Tibial nerve (tissue), 4 donors: ENCODE measurements around the gene CYB5R2. TPM values are rescaled to one million over a fixed set of nuclear protein-coding genes. Genes with fewer than 3 reads are reported as not detected.
A peak's percentile ranks its signal among the peaks of the same experiment; 100 is the strongest.

ENCODE experiments used
- DNase-seq, 2 donors: peaks; one replicate each; pipeline ENCODE4 v3.0.0-alpha.2; 2019; ENCODE audit warnings: low spot score in 2 of 2
- H3K27ac ChIP-seq, 4 donors: fragments of 200-600 bp; sonication (generic) in 3 of 4; one replicate each; pipeline ENCODE4 v1.5.1; 2017 to 2019; ENCODE audit warnings: mild to moderate bottlenecking in 1 of 4
- H3K27me3 ChIP-seq, 2 donors: fragments of 200-600 bp; sonication (generic) in 1 of 2; one replicate each; pipeline versions ENCODE4 v1.5.1 to v1.6.0; 2017 to 2019
- H3K36me3 ChIP-seq, 3 donors: fragments of 200-600 bp; sonication (generic); one replicate each; pipeline ENCODE4 v1.5.1; 2018 to 2019
- H3K4me1 ChIP-seq, 4 donors: fragments of 200-600 bp; sonication (generic) in 3 of 4; one replicate each; pipeline ENCODE4 v1.5.1; 2017 to 2019
- H3K4me3 ChIP-seq, 4 donors: fragments of 200-600 bp; sonication (generic) in 3 of 4; one replicate each; pipeline ENCODE4 v1.5.1; 2017 to 2019; ENCODE audit warnings: mild to moderate bottlenecking in 1 of 4, moderate library complexity in 1 of 4
- H3K9me3 ChIP-seq, 4 donors: fragments of 200-600 bp; sonication (generic) in 3 of 4; one replicate each; pipeline ENCODE4 v1.5.1; 2017 to 2019
- CTCF ChIP-seq, 5 experiments: fragments of 200-600 bp in 3 of 5; fragments of 450-650 bp in 2 of 5; sonication (generic) in 3 of 5; IDR thresholded peaks; one replicate each; pipeline ENCODE4 v1.5.1; 2016 to 2019; ENCODE audit warnings: antibody characterized with exemption in 5 of 5, mild to moderate bottlenecking in 3 of 5, moderate library complexity in 2 of 5
- EP300 ChIP-seq, 2 donors: sonication (generic); formaldehyde crosslinking; IDR thresholded peaks; one replicate each; pipeline ENCODE4 v1.6.1; 2017; ENCODE audit warnings: antibody characterized with exemption in 2 of 2, mild to moderate bottlenecking in 1 of 2
- POLR2A ChIP-seq, 2 donors: fragments of 450-650 bp; IDR thresholded peaks; one replicate each; pipeline ENCODE4 v1.6.1; 2017; ENCODE audit warnings: antibody characterized with exemption in 2 of 2, mild to moderate bottlenecking in 2 of 2, moderate library complexity in 2 of 2
- WGBS, 2 donors: methylation state at CpG; one replicate each; pipeline ENCODE4 v1.1.5; 2018; 5-methylcytosine and 5-hydroxymethylcytosine counted together
- total RNA-seq, 4 donors: library from RNA; depleted of rRNA; stranded (reverse); fragments of >200 nt; gene quantifications; one replicate each; pipeline ENCODE4 v1.1.0, GENCODE V29; 2016

CYB5R2 gene
- total RNA-seq, 4 donors from 2014 or later, result 50.8 to 104 (median 58.2) TPM

GRCh38 chr11:7656704-7657103 is 16.6 kb downstream of the CYB5R2 start:
- peaks cover 0 to 49% (median 8%) of the 10 kb centered on the region in 3 donors for H3K36me3 ChIP-seq
- 77 to 83% methylated on average over 11 of the region's 11 CpGs for WGBS, 2 donors
- TF ChIP-seq POLR2A (IDR thresholded peaks at IDR 0.05) (no peak), EP300 (IDR thresholded peaks at IDR 0.05) (no peak), CTCF (IDR thresholded peaks at IDR 0.05) (no peak)

GRCh38 chr11:7655253-7656217 is 17.8 kb downstream of the CYB5R2 start:
- Histone ChIP-seq H3K27ac (peak overlapping the region in 3 of 4 donors; percentile 45 to 80 (median 77)), H3K9me3 (no peaks in the 10 kb centered on the region), H3K4me1 (peaks cover 0 to 39% (median 12%) of the 10 kb centered on the region in 4 donors), H3K27me3 (no peaks in the 10 kb centered on the region), H3K36me3 (peaks cover 0 to 60% (median 12%) of the 10 kb centered on the region in 3 donors), H3K4me3 (no peak overlapping the region)
- TF ChIP-seq EP300 (IDR thresholded peaks at IDR 0.05) (no peak), CTCF (IDR thresholded peaks at IDR 0.05) (no peak), POLR2A (IDR thresholded peaks at IDR 0.05) (no peak)
- 87 to 90% methylated on average over 11 to 13 of the region's 14 CpGs for WGBS, 2 donors
- DNase-seq, result no peak

More at GRCh38 chr11:7656704-7657103, 16.6 kb downstream of the CYB5R2 start:
- Histone ChIP-seq H3K4me1 (peaks cover 0 to 29% (median 7%) of the 10 kb centered on the region in 4 donors), H3K4me3 (no peak overlapping the region), H3K27me3 (no peaks in the 10 kb centered on the region), H3K9me3 (no peaks in the 10 kb centered on the region), H3K27ac (peak overlapping the region; percentile 34 to 80 (median 68))
- no peak for DNase-seq

- WGBS, 2 donors, result 82 to 83% methylated on average over 4 of the region's 4 CpGs
- DNase-seq, result no peak
- peaks cover 0 to 73% (median 12%) of the 10 kb centered on the region in 3 donors for H3K36me3 ChIP-seq
Measured at GRCh38 chr11:7654195-7654705, 19.1 kb downstream of the CYB5R2 start.

GRCh38 chr11:7651700-7652099 is 21.6 kb downstream of the CYB5R2 start:
- no peaks in the 10 kb centered on the region for H3K9me3 ChIP-seq
- no peak overlapping the region for H3K4me3 ChIP-seq
- WGBS, 2 donors, result 64 to 71% methylated on average over 8 to 9 of the region's 9 CpGs
- peaks cover 0 to 80% (median 12%) of the 10 kb centered on the region in 3 donors for H3K36me3 ChIP-seq
- peaks cover 0 to 29% (median 9%) of the 10 kb centered on the region in 4 donors for H3K4me1 ChIP-seq
- DNase-seq, result no peak
- H3K27ac ChIP-seq, result peak overlapping the region; percentile 25 to 83 (median 38)
- no peaks in the 10 kb centered on the region for H3K27me3 ChIP-seq
- TF ChIP-seq POLR2A (IDR thresholded peaks at IDR 0.05), result no peak
- TF ChIP-seq EP300 (IDR thresholded peaks at IDR 0.05), result peak in 1 of 2 donors; percentile 40
- TF ChIP-seq CTCF (IDR thresholded peaks at IDR 0.05), result no peak

More at GRCh38 chr11:7654195-7654705, 19.1 kb downstream of the CYB5R2 start:
- peaks cover 0 to 39% (median 12%) of the 10 kb centered on the region in 4 donors for H3K4me1 ChIP-seq
- peak overlapping the region in 2 of 4 donors; percentile 8 to 83 for H3K27ac ChIP-seq
- H3K4me3 ChIP-seq, result no peak overlapping the region
- TF ChIP-seq EP300 (IDR thresholded peaks at IDR 0.05), result no peak
- TF ChIP-seq POLR2A (IDR thresholded peaks at IDR 0.05), result no peak
- no peak for TF ChIP-seq CTCF (IDR thresholded peaks at IDR 0.05)
- H3K9me3 ChIP-seq, result no peaks in the 10 kb centered on the region
- no peaks in the 10 kb centered on the region for H3K27me3 ChIP-seq
